Stimulated activated CD4-positive, alpha-beta T cell treated with anti-CD3 and anti-CD28 coated beads, Interleukin-4, amount 100 ng/mL, for 48 hours (primary cell): Measurements from ENCODE around the gene ORAI3.
A peak's percentile ranks its signal among the peaks of the same experiment; 100 is the strongest.

Source experiments
- DNase-seq, 2 donors: peaks; one replicate each; pipeline ENCODE4 v3.0.0-alpha.2; 2020; ENCODE audit warnings: low read depth in 2 of 2

The ORAI3 gene

GRCh38 chr16:30947859-30948666 is 805 bp upstream of the ORAI3 start:
- no peak for DNase-seq

GRCh38 chr16:30949650-30950515 is 1.0 kb downstream of the ORAI3 start:
- peak in 1 of 2 donors; percentile 32 for DNase-seq

- no peak for DNase-seq
Measured at GRCh38 chr16:30950516-30951065, 1.7 kb downstream of the ORAI3 start.

GRCh38 chr16:30951193-30951592 is 2.3 kb downstream of the ORAI3 start:
- DNase-seq, result no peak

- DNase-seq, result no peak
Measured at GRCh38 chr16:30951750-30952149, 2.9 kb downstream of the ORAI3 start.

- no peak for DNase-seq
Measured at GRCh38 chr16:30953111-30953510, 4.2 kb downstream of the ORAI3 start.

- DNase-seq, result peak; percentile 50 to 58
Measured at GRCh38 chr16:30953511-30954124, 4.8 kb downstream of the ORAI3 start.

GRCh38 chr16:30954993-30955392 is 6.1 kb downstream of the ORAI3 start:
- no peak for DNase-seq

- peak; percentile 92 to 94 for DNase-seq
Measured at GRCh38 chr16:30956601-30957455, 8.0 kb downstream of the ORAI3 start.

GRCh38 chr16:30957456-30958174 is 8.7 kb downstream of the ORAI3 start, which contains the start of gene SETD1A:
Gene SETD1A, plus strand, starts transcription at chr16:30957754. Its CDS starts 978 bp downstream, at chr16:30958732.
- DNase-seq, result peak; percentile 98

GRCh38 chr16:30958175-30959079 is 9.6 kb downstream of the ORAI3 start:
- DNase-seq, result no peak

- no peak for DNase-seq
Measured at GRCh38 chr16:30961384-30961783, 12.5 kb downstream of the ORAI3 start.

- DNase-seq, result no peak
Measured at GRCh38 chr16:30963925-30964511, 15.2 kb downstream of the ORAI3 start.

GRCh38 chr16:30964574-30965226 is 15.8 kb downstream of the ORAI3 start:
- DNase-seq, result no peak

GRCh38 chr16:30965436-30965835 is 16.6 kb downstream of the ORAI3 start:
- no peak for DNase-seq

GRCh38 chr16:30966033-30966619 is 17.3 kb downstream of the ORAI3 start:
- DNase-seq, result no peak

- no peak for DNase-seq
Measured at GRCh38 chr16:30967795-30968194, 18.9 kb downstream of the ORAI3 start.
